ENCODE measurements around the gene RNF152. TPM values are rescaled to one million over a fixed set of nuclear protein-coding genes. Genes with fewer than 3 reads are reported as not detected.
A peak's percentile ranks its signal among the peaks of the same experiment; 100 is the strongest.

The RNF152 gene
- total RNA-seq, 4 donors from 2014 or later = 20.0 to 86.1 (median 33.0) TPM

DNA sequence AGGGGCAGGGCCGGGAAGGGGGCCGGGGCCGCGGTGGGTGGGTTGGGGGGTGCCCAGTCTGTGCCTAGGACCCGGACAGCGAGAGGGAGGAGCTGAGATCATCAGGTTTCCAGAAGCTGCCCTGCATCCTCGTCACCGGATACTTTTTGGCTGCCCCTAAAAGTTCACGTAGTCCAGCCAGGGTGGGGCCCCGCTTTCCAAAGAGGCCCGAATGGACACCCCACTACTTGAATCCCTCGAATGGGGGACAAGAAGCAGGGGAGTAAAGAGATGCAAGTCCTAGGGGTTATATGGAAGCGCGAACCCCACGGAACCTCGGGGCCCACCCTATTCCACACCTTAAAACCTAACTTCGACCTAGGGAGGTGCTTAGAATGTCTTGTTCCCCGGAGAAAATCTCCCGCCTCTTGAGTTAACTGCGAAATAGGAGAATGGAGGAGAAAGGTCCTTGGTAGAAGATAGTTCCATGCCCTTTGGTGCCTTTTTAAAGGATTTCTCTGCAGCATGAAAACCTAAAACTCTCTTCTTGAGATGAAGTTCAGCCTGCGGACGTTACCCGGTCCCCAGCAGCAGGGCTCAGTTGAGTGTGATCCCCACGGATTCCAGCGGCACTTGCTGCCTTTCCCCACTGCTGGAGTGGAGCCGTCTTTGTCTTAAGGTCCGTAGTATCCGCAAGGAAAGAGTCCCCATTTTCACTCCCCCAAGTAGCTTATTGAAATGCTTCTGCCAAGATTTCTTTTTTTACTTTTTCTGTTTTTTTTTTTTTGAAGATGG, 2.1 kb upstream of the RNF152 start:
- peak overlapping the region; percentile 96 for H3K27ac ChIP-seq
- H3K27me3 ChIP-seq = no peaks in the 10 kb centered on the region
- H3K4me3 ChIP-seq = peak overlapping the region; percentile 83 to 100
- H3K4me1 ChIP-seq = peaks cover 3 to 5% of the 10 kb centered on the region in 2 donors
- DNase-seq = peak; percentile 36 to 57
- TF ChIP-seq POLR2A (IDR thresholded peaks at IDR 0.05) = no peak
- TF ChIP-seq CTCF (IDR thresholded peaks at IDR 0.05) = no peak
- intact Hi-C loops (cut with DNase I; ENCODE audit: low total_unique reads) = loop anchor here (10.0 kb wide), 2 partner anchors 140 to 260 kb away; no protein-coding TSS in a partner anchor
- no peaks in the 10 kb centered on the region for H3K9me3 ChIP-seq
- H3K36me3 ChIP-seq = no peaks in the 10 kb centered on the region

GRCh38 chr18:61893971-61894750, 1.4 kb upstream of the RNF152 start:
- no peaks in the 10 kb centered on the region for H3K36me3 ChIP-seq
- H3K4me3 ChIP-seq = peak overlapping the region; percentile 83 to 100
- H3K27me3 ChIP-seq = no peaks in the 10 kb centered on the region
- H3K4me1 ChIP-seq = peaks cover 3 to 5% of the 10 kb centered on the region in 2 donors
- intact Hi-C loops (cut with DNase I; ENCODE audit: low total_unique reads) = loop anchor here (10.0 kb wide), 2 partner anchors 141 to 259 kb away; no protein-coding TSS in a partner anchor
- peak; percentile 87 to 89 for DNase-seq
- H3K9me3 ChIP-seq = no peaks in the 10 kb centered on the region
- H3K27ac ChIP-seq = peak overlapping the region; percentile 96
- peak; percentile 76 for TF ChIP-seq POLR2A (IDR thresholded peaks at IDR 0.05)
- peak; percentile 36 to 76 (median 58) for TF ChIP-seq CTCF (IDR thresholded peaks at IDR 0.05)

DNA sequence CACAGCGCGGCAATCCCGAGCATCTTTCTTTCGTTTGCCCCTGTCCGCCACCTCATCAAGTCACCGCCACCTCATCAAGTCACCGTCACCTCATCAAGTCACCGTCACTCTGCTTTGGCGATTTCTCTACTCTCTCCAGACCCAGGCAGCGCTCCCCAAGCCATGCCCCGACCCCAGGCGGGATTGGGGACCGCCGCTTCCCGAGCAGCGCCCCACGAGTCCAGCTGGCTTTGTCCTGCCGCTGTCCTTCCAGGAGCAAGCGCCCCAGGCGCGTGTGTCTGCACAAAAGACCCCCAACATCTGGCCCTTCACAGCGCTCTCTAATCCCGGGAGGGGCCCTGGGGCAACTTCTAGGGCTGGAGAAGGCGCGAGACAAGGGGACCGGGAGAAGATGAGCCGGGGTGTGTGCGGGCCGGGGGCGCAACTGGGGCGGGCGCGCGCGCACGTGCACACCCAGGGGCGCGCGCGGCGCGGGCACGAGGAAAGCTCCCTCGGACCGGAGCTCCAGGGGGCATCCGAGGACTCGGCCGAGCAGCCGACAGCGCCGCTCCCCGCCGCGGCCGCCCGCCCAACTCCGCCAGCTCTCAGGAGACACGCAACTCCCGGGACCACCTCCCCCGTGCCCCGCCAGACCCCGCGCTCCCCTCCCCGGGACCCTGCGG, 633 bp upstream of the RNF152 start:
- Histone ChIP-seq H3K36me3 (no peaks in the 10 kb centered on the region), H3K27me3 (no peaks in the 10 kb centered on the region), H3K9me3 (no peaks in the 10 kb centered on the region), H3K4me3 (peak overlapping the region; percentile 83 to 100), H3K27ac (peak overlapping the region; percentile 96), H3K4me1 (peaks cover 3 to 5% of the 10 kb centered on the region in 2 donors)
- peak in 2 of 4 experiments; percentile 10 to 33 for TF ChIP-seq CTCF (IDR thresholded peaks at IDR 0.05)
- no peak for TF ChIP-seq POLR2A (IDR thresholded peaks at IDR 0.05)
- intact Hi-C loops (cut with DNase I; ENCODE audit: low total_unique reads) = loop anchor here (10.0 kb wide), 2 partner anchors 141 to 259 kb away; no protein-coding TSS in a partner anchor
- peak; percentile 62 to 70 for DNase-seq

DNA sequence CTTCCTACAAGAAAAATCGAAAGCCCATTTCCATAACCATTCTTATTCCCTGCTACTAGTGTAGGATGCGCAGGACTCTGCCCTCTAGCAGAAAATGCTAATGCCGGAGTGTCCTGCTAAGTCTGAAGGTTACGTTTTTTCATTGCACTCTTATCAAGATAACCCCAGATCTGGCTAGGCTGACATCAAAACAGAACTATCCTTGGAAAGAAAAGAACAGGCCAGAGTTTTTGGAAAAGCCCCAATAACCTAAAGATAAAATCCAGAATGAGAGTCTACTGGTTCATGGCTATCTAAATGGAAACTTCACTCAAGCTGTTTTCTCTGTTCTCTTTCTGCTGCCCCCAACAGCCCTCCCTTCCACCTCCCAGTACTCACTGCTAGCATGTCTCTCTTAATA, 913 bp downstream of the RNF152 start:
- Histone ChIP-seq H3K27ac (peak overlapping the region; percentile 96), H3K36me3 (no peaks in the 10 kb centered on the region), H3K4me3 (peak overlapping the region; percentile 83 to 100), H3K9me3 (no peaks in the 10 kb centered on the region), H3K4me1 (peaks cover 3 to 5% of the 10 kb centered on the region in 2 donors), H3K27me3 (no peaks in the 10 kb centered on the region)
- no peak for DNase-seq
- intact Hi-C loops (cut with DNase I; ENCODE audit: low total_unique reads) = loop anchor here (10.0 kb wide), 2 partner anchors 143 to 257 kb away; no protein-coding TSS in a partner anchor
- TF ChIP-seq POLR2A (IDR thresholded peaks at IDR 0.05) (peak in 1 of 2 donors; percentile 6), CTCF (IDR thresholded peaks at IDR 0.05) (no peak)
